K562 (cell line): ENCODE measurements around the gene C2CD2L. TPM values are rescaled to one million over a fixed set of nuclear protein-coding genes. Genes with fewer than 3 reads are reported as not detected.
A peak's percentile ranks its signal among the peaks of the same experiment; 100 is the strongest.

Source experiments
- ZSCAN32 ChIP-seq: fragments of 450-650 bp; formaldehyde crosslinking; IDR thresholded peaks from 2 replicates; pipeline ENCODE4 v1.4.0; 2020; ENCODE audit warnings: mild to moderate bottlenecking, moderate library complexity
- polyA plus RNA-seq, 8 experiments: library from polyadenylated mRNA; depleted of rRNA in 4 of 8; stranded (reverse) in 5 of 8; unstranded in 3 of 8; fragments of >200 nt; fragmentation: Nextera tagmentation in 2 of 8; fragmentation: Illumina TruSeq in 1 of 8; extraction: Ambion mirVana in 2 of 8; extraction: Trizol in 1 of 8; gene quantifications; 2 replicates each; pipeline versions ENCODE4 v1.2.1 to v1.2.3, GENCODE V29; 2011 to 2014; ENCODE audit warnings: inconsistent platforms in 1 of 8, missing spikeins in 1 of 8
- total RNA-seq, 7 experiments: library from RNA; depleted of rRNA in 6 of 7; stranded (reverse); fragments of >200 nt in 6 of 7; fragmentation: Illumina TruSeq in 2 of 7; extraction: Trizol in 2 of 7; gene quantifications; 2 replicates each; pipeline versions ENCODE4 v1.2.1 to v1.2.3, GENCODE V29; 2011 to 2021; ENCODE audit warnings: low replicate concordance in 1 of 7
- TF ChIP-seq, protein P1 (sequence below), 2 experiments: fragments of 450-650 bp in 1 of 2; sonication (generic) in 1 of 2; formaldehyde crosslinking in 1 of 2; IDR thresholded peaks; 2 replicates each; pipeline versions ENCODE4 v1.7.1 to v1.9.0; 2016 to 2022; ENCODE audit warnings: inconsistent platforms in 1 of 2, mild to moderate bottlenecking in 1 of 2, missing genetic modification reagents in 1 of 2
- TF ChIP-seq, protein P2 (sequence below): sonication (generic); formaldehyde crosslinking; IDR thresholded peaks from 2 replicates; pipeline ENCODE4 v1.8.0; 2023; ENCODE audit warnings: mild to moderate bottlenecking, missing genetic modification reagents
- TF ChIP-seq, protein P3 (sequence below): IDR thresholded peaks from 3 replicates; pipeline ENCODE4 v1.6.1; 2011; ENCODE audit warnings: borderline replicate concordance, mild to moderate bottlenecking; ENCODE audit not compliant: insufficient read length, insufficient read depth
- TF ChIP-seq, protein P4 (sequence below): sonication (generic); formaldehyde crosslinking; IDR thresholded peaks from 2 replicates; pipeline ENCODE4 v1.8.1; 2023; ENCODE audit warnings: mild to moderate bottlenecking, missing genetic modification reagents, moderate library complexity
- TF ChIP-seq, protein P5 (sequence below): sonication (generic); formaldehyde crosslinking; IDR thresholded peaks from 2 replicates; pipeline ENCODE4 v1.8.0; 2022; ENCODE audit warnings: missing genetic modification reagents, mild to moderate bottlenecking, borderline replicate concordance

C2CD2L gene
- total and polyA plus RNA-seq, 9 of the 15 experiments (the other 6 are each of a cell fraction or from before 2014, with no cell fraction given): 0.66 to 41.2 (median 14.8) TPM

DNA sequence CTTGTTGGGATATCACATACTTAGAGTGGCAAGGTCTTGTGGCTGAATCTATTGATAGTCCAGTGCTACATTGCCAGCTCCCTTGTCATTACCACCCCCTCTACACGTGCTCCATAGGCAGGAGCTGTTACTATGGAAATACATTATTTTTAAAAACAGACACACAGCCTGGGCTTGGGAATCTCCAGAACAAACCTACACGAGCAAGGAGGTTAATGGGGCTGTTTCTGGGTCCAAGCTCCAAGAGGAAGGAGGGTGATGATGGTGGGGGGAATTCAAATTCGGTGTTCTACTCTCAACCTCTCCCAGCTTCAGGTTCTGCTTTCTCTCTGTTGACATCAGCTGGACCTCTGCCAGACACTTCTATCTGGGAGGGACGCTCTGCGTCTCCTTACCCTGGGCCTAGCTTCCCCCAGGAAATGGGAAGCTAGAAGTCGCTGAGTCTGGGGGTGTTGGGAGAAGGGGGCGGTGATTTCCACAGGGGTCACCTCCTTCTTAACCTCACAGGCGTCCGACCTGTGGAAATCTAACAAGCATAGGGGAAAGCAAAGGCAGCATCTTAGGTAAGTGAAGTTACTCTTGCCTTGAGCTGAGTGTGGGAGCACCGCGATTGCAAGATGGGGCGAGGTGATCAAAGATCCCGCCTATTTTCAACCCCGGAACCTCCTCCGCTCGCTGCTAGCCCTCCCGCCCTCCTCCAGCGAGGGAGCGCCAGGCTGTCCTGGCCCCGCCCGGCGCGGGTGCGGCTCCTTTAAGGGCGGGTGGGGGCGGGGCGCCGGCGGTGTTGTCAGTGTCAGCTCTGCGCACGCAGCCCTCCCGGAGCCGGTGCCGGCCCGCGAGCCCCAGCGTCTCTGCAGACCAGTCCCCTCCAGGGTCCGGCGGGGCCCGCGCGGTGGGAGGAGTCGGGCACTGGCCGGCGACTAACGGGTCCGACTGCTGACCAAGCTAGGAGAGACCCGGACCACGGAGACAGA, at the start of gene C2CD2L (continued):
- TF ChIP-seq, protein P1, sequence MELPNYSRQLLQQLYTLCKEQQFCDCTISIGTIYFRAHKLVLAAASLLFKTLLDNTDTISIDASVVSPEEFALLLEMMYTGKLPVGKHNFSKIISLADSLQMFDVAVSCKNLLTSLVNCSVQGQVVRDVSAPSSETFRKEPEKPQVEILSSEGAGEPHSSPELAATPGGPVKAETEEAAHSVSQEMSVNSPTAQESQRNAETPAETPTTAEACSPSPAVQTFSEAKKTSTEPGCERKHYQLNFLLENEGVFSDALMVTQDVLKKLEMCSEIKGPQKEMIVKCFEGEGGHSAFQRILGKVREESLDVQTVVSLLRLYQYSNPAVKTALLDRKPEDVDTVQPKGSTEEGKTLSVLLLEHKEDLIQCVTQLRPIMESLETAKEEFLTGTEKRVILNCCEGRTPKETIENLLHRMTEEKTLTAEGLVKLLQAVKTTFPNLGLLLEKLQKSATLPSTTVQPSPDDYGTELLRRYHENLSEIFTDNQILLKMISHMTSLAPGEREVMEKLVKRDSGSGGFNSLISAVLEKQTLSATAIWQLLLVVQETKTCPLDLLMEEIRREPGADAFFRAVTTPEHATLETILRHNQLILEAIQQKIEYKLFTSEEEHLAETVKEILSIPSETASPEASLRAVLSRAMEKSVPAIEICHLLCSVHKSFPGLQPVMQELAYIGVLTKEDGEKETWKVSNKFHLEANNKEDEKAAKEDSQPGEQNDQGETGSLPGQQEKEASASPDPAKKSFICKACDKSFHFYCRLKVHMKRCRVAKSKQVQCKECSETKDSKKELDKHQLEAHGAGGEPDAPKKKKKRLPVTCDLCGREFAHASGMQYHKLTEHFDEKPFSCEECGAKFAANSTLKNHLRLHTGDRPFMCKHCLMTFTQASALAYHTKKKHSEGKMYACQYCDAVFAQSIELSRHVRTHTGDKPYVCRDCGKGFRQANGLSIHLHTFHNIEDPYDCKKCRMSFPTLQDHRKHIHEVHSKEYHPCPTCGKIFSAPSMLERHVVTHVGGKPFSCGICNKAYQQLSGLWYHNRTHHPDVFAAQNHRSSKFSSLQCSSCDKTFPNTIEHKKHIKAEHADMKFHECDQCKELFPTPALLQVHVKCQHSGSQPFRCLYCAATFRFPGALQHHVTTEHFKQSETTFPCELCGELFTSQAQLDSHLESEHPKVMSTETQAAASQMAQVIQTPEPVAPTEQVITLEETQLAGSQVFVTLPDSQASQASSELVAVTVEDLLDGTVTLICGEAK (IDR thresholded peaks at IDR 0.05): peak; percentile 20; the same call in 1 of the 2 replicates
- TF ChIP-seq, protein P1 (CRISPR knock-in tag; IDR thresholded peaks at IDR 0.05): no peak
- TF ChIP-seq, protein P2, sequence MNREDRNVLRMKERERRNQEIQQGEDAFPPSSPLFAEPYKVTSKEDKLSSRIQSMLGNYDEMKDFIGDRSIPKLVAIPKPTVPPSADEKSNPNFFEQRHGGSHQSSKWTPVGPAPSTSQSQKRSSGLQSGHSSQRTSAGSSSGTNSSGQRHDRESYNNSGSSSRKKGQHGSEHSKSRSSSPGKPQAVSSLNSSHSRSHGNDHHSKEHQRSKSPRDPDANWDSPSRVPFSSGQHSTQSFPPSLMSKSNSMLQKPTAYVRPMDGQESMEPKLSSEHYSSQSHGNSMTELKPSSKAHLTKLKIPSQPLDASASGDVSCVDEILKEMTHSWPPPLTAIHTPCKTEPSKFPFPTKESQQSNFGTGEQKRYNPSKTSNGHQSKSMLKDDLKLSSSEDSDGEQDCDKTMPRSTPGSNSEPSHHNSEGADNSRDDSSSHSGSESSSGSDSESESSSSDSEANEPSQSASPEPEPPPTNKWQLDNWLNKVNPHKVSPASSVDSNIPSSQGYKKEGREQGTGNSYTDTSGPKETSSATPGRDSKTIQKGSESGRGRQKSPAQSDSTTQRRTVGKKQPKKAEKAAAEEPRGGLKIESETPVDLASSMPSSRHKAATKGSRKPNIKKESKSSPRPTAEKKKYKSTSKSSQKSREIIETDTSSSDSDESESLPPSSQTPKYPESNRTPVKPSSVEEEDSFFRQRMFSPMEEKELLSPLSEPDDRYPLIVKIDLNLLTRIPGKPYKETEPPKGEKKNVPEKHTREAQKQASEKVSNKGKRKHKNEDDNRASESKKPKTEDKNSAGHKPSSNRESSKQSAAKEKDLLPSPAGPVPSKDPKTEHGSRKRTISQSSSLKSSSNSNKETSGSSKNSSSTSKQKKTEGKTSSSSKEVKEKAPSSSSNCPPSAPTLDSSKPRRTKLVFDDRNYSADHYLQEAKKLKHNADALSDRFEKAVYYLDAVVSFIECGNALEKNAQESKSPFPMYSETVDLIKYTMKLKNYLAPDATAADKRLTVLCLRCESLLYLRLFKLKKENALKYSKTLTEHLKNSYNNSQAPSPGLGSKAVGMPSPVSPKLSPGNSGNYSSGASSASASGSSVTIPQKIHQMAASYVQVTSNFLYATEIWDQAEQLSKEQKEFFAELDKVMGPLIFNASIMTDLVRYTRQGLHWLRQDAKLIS (CRISPR knock-in tag): peak; percentile 57; the same call in 1 of the 2 replicates
- TF ChIP-seq, protein P3, sequence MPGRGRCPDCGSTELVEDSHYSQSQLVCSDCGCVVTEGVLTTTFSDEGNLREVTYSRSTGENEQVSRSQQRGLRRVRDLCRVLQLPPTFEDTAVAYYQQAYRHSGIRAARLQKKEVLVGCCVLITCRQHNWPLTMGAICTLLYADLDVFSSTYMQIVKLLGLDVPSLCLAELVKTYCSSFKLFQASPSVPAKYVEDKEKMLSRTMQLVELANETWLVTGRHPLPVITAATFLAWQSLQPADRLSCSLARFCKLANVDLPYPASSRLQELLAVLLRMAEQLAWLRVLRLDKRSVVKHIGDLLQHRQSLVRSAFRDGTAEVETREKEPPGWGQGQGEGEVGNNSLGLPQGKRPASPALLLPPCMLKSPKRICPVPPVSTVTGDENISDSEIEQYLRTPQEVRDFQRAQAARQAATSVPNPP: no peak
- TF ChIP-seq, protein P4, sequence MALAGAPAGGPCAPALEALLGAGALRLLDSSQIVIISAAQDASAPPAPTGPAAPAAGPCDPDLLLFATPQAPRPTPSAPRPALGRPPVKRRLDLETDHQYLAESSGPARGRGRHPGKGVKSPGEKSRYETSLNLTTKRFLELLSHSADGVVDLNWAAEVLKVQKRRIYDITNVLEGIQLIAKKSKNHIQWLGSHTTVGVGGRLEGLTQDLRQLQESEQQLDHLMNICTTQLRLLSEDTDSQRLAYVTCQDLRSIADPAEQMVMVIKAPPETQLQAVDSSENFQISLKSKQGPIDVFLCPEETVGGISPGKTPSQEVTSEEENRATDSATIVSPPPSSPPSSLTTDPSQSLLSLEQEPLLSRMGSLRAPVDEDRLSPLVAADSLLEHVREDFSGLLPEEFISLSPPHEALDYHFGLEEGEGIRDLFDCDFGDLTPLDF (CRISPR knock-in tag): peak; percentile 68; the same call in 1 of the 2 replicates
- TF ChIP-seq, protein P5, sequence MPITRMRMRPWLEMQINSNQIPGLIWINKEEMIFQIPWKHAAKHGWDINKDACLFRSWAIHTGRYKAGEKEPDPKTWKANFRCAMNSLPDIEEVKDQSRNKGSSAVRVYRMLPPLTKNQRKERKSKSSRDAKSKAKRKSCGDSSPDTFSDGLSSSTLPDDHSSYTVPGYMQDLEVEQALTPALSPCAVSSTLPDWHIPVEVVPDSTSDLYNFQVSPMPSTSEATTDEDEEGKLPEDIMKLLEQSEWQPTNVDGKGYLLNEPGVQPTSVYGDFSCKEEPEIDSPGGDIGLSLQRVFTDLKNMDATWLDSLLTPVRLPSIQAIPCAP (CRISPR knock-in tag): no peak
- no peak for TF ChIP-seq ZSCAN32
